ENCODE data around the gene FAM72B.
"Not testable (repeated sequence)": the region's sequence is repeated elsewhere in the genome, so short reads cannot be mapped to it uniquely, and the experiment has no call there.

The FAM72B gene

DNA sequence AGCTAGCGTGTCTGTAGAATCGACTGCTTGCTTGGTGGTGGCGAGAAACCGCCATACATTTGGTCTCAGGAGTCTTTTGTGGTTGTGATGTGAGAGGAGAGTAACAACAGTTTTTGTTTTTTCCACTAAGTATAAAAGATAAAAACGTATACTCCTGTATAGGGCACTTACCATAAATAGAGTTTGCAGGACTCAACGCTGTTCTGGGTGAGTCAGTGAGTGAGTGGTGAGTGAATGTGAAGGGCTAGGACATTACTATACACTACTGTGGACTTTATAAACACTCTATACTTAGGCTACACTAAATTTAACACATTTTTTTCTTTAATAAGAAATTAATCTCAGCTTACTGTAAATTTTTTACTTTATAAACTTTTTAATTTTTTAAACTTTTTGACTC is 43.7 kb downstream of the FAM72B start:
- not testable (repeated sequence) for H3K9me3 ChIP-seq (ENCODE audit: insufficient read depth, low read depth, low read length); H3K27ac ChIP-seq (ENCODE audit: low read depth, low read length); H3K36me3 ChIP-seq (ENCODE audit: insufficient read depth, low read length); H3K4me1 ChIP-seq (ENCODE audit: insufficient read depth, low read length); H3K9ac ChIP-seq (ENCODE audit: low read depth, low read length); H3K27me3 ChIP-seq (ENCODE audit: insufficient read depth, low read length); H3K4me3 ChIP-seq (ENCODE audit: low read length)
- no CpG with 5 or more reads among the region's 6 CpGs for WGBS

- no CpG with 5 or more reads among the region's 1 CpG for WGBS
- not testable (repeated sequence) for H3K4me1 ChIP-seq (ENCODE audit: insufficient read depth, low read length)
Measured at GRCh38 chr1:121131494-121131893, 52.6 kb downstream of the FAM72B start.

GRCh38 chr1:121118480-121118824 is 65.7 kb downstream of the FAM72B start:
- not testable (repeated sequence) for H3K9me3 ChIP-seq (ENCODE audit: insufficient read depth, low read depth, low read length); H3K27me3 ChIP-seq (ENCODE audit: insufficient read depth, low read length); H3K9ac ChIP-seq (ENCODE audit: low read depth, low read length); H3K4me1 ChIP-seq (ENCODE audit: insufficient read depth, low read length); H3K36me3 ChIP-seq (ENCODE audit: insufficient read depth, low read length); H3K27ac ChIP-seq (ENCODE audit: low read depth, low read length)
- peak overlapping the region; percentile 37; the same call in 1 of the 2 replicates for H3K4me3 ChIP-seq (ENCODE audit: low read length)
- WGBS, result 53% methylated on average over 5 of the region's 20 CpGs

More at GRCh38 chr1:121131494-121131893, 52.6 kb downstream of the FAM72B start:
- H3K9me3 ChIP-seq (ENCODE audit: insufficient read depth, low read depth, low read length); H3K36me3 ChIP-seq (ENCODE audit: insufficient read depth, low read length); H3K27ac ChIP-seq (ENCODE audit: low read depth, low read length); H3K27me3 ChIP-seq (ENCODE audit: insufficient read depth, low read length); H3K4me3 ChIP-seq (ENCODE audit: low read length); H3K9ac ChIP-seq (ENCODE audit: low read depth, low read length): not testable (repeated sequence)

All from HUES64 (cell line).